ENCODE results near the gene MAP4K3. TPM values are rescaled to one million over a fixed set of nuclear protein-coding genes. Genes with fewer than 3 reads are reported as not detected.

Gene MAP4K3
- total and polyA plus RNA-seq, 9 donors, result 20.6 to 96.4 (median 53.0) TPM

GRCh38 chr2:39373181-39373802, 63.8 kb downstream of the MAP4K3 start:
- no peaks in the 10 kb centered on the region for H3K4me1 ChIP-seq (ENCODE audit: insufficient read depth)
- no peaks in the 10 kb centered on the region for H3K27me3 ChIP-seq
- no peak overlapping the region for H3K27ac ChIP-seq
- no peak for DNase-seq
- no peak overlapping the region for H3K4me3 ChIP-seq
- no peaks in the 10 kb centered on the region for H3K9me3 ChIP-seq
- intact Hi-C loops (cut with DNase I), result loop anchor here in 1 of 4 donors (10.0 kb wide), 1 partner anchor 132 kb away; no protein-coding TSS in a partner anchor
- WGBS, 3 donors, result 48 to 72% (median 49%) methylated on average over 2 of the region's 2 CpGs
- TF ChIP-seq EP300 (IDR thresholded peaks at IDR 0.05) (no peak), POLR2A (IDR thresholded peaks at IDR 0.05) (no peak)
- TF ChIP-seq, protein P1, sequence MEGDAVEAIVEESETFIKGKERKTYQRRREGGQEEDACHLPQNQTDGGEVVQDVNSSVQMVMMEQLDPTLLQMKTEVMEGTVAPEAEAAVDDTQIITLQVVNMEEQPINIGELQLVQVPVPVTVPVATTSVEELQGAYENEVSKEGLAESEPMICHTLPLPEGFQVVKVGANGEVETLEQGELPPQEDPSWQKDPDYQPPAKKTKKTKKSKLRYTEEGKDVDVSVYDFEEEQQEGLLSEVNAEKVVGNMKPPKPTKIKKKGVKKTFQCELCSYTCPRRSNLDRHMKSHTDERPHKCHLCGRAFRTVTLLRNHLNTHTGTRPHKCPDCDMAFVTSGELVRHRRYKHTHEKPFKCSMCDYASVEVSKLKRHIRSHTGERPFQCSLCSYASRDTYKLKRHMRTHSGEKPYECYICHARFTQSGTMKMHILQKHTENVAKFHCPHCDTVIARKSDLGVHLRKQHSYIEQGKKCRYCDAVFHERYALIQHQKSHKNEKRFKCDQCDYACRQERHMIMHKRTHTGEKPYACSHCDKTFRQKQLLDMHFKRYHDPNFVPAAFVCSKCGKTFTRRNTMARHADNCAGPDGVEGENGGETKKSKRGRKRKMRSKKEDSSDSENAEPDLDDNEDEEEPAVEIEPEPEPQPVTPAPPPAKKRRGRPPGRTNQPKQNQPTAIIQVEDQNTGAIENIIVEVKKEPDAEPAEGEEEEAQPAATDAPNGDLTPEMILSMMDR (IDR thresholded peaks at IDR 0.05), result no peak
- H3K36me3 ChIP-seq, result no peaks in the 10 kb centered on the region

DNA sequence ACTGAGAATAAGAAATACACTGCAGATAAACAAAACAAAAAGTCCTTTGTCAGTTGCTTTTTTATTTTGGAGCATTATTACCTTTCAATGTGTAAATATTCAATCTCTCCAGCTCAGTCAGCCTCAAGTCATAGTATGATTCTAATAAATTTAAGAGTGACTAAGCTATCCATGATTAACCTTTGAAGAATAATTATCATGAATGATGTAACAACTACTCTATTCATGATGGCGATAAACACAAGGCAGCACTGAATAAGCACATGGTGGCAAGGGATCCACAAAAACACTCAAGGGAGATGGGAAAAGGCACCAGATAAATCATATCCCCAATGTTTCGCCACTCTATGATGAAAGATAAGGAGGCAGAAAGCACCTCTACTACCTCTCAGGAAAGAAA, 67.0 kb downstream of the MAP4K3 start:
- intact Hi-C loops (cut with DNase I), result loop anchor here in 1 of 4 donors (10.0 kb wide), 1 partner anchor 135 kb away; no protein-coding TSS in a partner anchor
- Histone ChIP-seq H3K4me1 (ENCODE audit: insufficient read depth) (no peaks in the 10 kb centered on the region), H3K27me3 (no peaks in the 10 kb centered on the region), H3K27ac (no peak overlapping the region), H3K9me3 (no peaks in the 10 kb centered on the region), H3K36me3 (no peaks in the 10 kb centered on the region), H3K4me3 (no peak overlapping the region)
- TF ChIP-seq POLR2A (IDR thresholded peaks at IDR 0.05) (no peak), EP300 (IDR thresholded peaks at IDR 0.05) (no peak)
- TF ChIP-seq, protein P1 (IDR thresholded peaks at IDR 0.05), result no peak
- 97% methylated on average over 2 of the region's 2 CpGs for WGBS, 3 donors
- no peak for DNase-seq

DNA sequence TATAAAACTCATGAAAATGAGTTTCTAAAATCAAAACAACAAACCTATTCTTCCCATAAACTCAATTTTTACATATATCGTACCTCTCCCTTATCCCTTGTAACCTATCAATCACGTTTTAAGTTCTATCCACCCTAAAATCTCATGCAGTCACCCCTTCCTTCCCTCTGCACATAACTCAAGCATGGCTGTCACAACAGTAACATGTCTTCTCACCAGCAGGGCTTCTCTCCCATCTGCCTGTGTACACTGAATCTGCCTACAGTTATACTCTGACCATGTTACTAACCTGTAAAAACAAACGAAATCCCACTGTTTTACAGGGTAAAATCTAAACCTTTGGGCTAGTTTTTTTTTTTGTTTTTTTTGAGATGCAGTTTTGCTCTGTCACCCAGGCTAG, 68.2 kb downstream of the MAP4K3 start:
- Histone ChIP-seq H3K36me3 (no peaks in the 10 kb centered on the region), H3K9me3 (no peaks in the 10 kb centered on the region), H3K27ac (no peak overlapping the region), H3K4me3 (no peak overlapping the region), H3K27me3 (no peaks in the 10 kb centered on the region), H3K4me1 (ENCODE audit: insufficient read depth) (no peaks in the 10 kb centered on the region)
- TF ChIP-seq, protein P1 (IDR thresholded peaks at IDR 0.05), result no peak
- TF ChIP-seq POLR2A (IDR thresholded peaks at IDR 0.05) (no peak), EP300 (IDR thresholded peaks at IDR 0.05) (no peak)
- DNase-seq, result no peak
- intact Hi-C loops (cut with DNase I), result loop anchor here in 1 of 4 donors (5.0 kb wide), 1 partner anchor 1077 kb away; no protein-coding TSS in a partner anchor
- WGBS, 3 donors, result 75 to 78% (median 75%) methylated on average over 3 of the region's 3 CpGs

DNA sequence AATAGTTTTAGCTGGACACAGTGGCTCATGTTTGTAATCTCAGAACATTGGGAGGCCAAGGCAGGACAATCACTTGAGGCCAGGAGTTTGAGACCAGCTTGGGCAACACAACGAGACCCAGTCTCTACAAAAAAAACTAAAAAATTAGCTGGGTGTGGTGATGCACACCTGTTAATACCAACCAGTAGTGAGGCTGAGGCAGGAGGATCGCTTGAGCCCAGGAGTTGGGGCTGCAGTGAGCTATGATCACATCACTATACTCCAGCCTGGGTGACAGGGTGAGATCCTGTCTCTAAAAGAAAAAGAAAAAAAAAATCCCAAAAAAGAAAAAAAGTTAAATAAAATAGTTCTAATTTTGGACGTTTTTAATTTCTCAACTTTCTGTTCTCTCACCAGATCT, 68.7 kb downstream of the MAP4K3 start:
- no peak for DNase-seq
- Histone ChIP-seq H3K4me3 (no peak overlapping the region), H3K36me3 (no peaks in the 10 kb centered on the region), H3K27me3 (no peaks in the 10 kb centered on the region), H3K4me1 (ENCODE audit: insufficient read depth) (no peaks in the 10 kb centered on the region), H3K9me3 (no peaks in the 10 kb centered on the region), H3K27ac (no peak overlapping the region)
- TF ChIP-seq, protein P1 (IDR thresholded peaks at IDR 0.05), result no peak
- TF ChIP-seq POLR2A (IDR thresholded peaks at IDR 0.05) (no peak), EP300 (IDR thresholded peaks at IDR 0.05) (no peak)
- intact Hi-C loops (cut with DNase I), result loop anchor here in 1 of 4 donors (5.0 kb wide), 1 partner anchor 1076 kb away; no protein-coding TSS in a partner anchor
- WGBS, 3 donors, result 67 to 74% (median 73%) methylated on average over 3 of the region's 3 CpGs
